Measurements from ENCODE around the gene WDFY2.
"Not testable (repeated sequence)": the region's sequence is repeated elsewhere in the genome, so short reads cannot be mapped to it uniquely, and the experiment has no call there.

WDFY2 gene

GRCh38 chr13:51564671-51565070 is 19.6 kb upstream of the WDFY2 start:
- DNase-seq = no peak

- DNase-seq = not testable (repeated sequence)
Measured at GRCh38 chr13:51569001-51569400, 15.3 kb upstream of the WDFY2 start.

- DNase-seq = no peak
Measured at GRCh38 chr13:51576754-51577153, 7.5 kb upstream of the WDFY2 start.

GRCh38 chr13:51577690-51578089 is 6.6 kb upstream of the WDFY2 start:
- no peak for DNase-seq

- no peak for DNase-seq
Measured at GRCh38 chr13:51579676-51580075, 4.6 kb upstream of the WDFY2 start.

GRCh38 chr13:51581148-51581820 is 3.0 kb upstream of the WDFY2 start:
- DNase-seq = no peak

GRCh38 chr13:51583469-51583874 is 790 bp upstream of the WDFY2 start:
- no peak for DNase-seq

GRCh38 chr13:51584731-51585672 is 740 bp downstream of the WDFY2 start:
- DNase-seq = peak; percentile 65

GRCh38 chr13:51585696-51586095 is 1.4 kb downstream of the WDFY2 start:
- no peak for DNase-seq

- no peak for DNase-seq
Measured at GRCh38 chr13:51587372-51587771, 3.1 kb downstream of the WDFY2 start.

- no peak for DNase-seq
Measured at GRCh38 chr13:51588406-51588949, 4.2 kb downstream of the WDFY2 start.

GRCh38 chr13:51589793-51590192 is 5.5 kb downstream of the WDFY2 start:
- no peak for DNase-seq

GRCh38 chr13:51590231-51590970 is 6.1 kb downstream of the WDFY2 start:
- no peak for DNase-seq

- DNase-seq = no peak
Measured at GRCh38 chr13:51590971-51591627, 6.8 kb downstream of the WDFY2 start.

GRCh38 chr13:51591938-51592337 is 7.7 kb downstream of the WDFY2 start:
- DNase-seq = not testable (repeated sequence)

- no peak for DNase-seq
Measured at GRCh38 chr13:51594432-51594831, 10.2 kb downstream of the WDFY2 start.

GRCh38 chr13:51595416-51595815 is 11.2 kb downstream of the WDFY2 start:
- no peak for DNase-seq

- no peak for DNase-seq
Measured at GRCh38 chr13:51596541-51596940, 12.3 kb downstream of the WDFY2 start.

GRCh38 chr13:51599444-51600176 is 15.3 kb downstream of the WDFY2 start:
- DNase-seq = no peak

GRCh38 chr13:51600703-51601102 is 16.4 kb downstream of the WDFY2 start:
- no peak for DNase-seq
